SK-N-SH (cell line): ENCODE data around the gene PPP1R36.

Experiments
- FOXJ3 ChIP-seq: sonication (generic); formaldehyde crosslinking; IDR thresholded peaks from 2 replicates; pipeline ENCODE4 v1.5.1; 2020; ENCODE audit warnings: mild to moderate bottlenecking, missing genetic modification reagents
- NFIC ChIP-seq: IDR thresholded peaks from 2 replicates; pipeline ENCODE4 v1.4.0; 2012; ENCODE audit warnings: borderline replicate concordance
- NRF1 ChIP-seq: IDR thresholded peaks from 2 replicates; pipeline ENCODE4 v1.6.1; 2012; ENCODE audit warnings: low read depth, mild to moderate bottlenecking, low read length
- POLR2AphosphoS5 ChIP-seq: IDR thresholded peaks from 2 replicates; pipeline ENCODE4 v1.6.1; 2012; ENCODE audit warnings: low read depth, low read length
- TAF1 ChIP-seq: IDR thresholded peaks from 2 replicates; pipeline ENCODE4 v1.6.1; 2012; ENCODE audit warnings: low read depth, mild to moderate bottlenecking, low read length, moderate library complexity, borderline replicate concordance
- YY1 ChIP-seq: IDR thresholded peaks from 2 replicates; pipeline ENCODE4 v1.4.0; 2012; ENCODE audit warnings: low read depth, mild to moderate bottlenecking
- TF ChIP-seq, protein P1 (sequence below): fragments of 200-600 bp; sonication (generic); IDR thresholded peaks from 2 replicates; pipeline ENCODE4 v1.6.1; 2017; ENCODE audit warnings: antibody characterized with exemption, mild to moderate bottlenecking, moderate library complexity
- TF ChIP-seq, protein P2 (sequence below): fragments of 150-350 bp; IDR thresholded peaks from 2 replicates; pipeline ENCODE4 v1.6.1; 2016; ENCODE audit warnings: mild to moderate bottlenecking, low read depth, low read length
- TF ChIP-seq, protein P3 (sequence below): IDR thresholded peaks from 2 replicates; pipeline ENCODE4 v1.6.1; 2012; ENCODE audit warnings: mild to moderate bottlenecking, low read depth, low read length, moderate library complexity

DNA sequence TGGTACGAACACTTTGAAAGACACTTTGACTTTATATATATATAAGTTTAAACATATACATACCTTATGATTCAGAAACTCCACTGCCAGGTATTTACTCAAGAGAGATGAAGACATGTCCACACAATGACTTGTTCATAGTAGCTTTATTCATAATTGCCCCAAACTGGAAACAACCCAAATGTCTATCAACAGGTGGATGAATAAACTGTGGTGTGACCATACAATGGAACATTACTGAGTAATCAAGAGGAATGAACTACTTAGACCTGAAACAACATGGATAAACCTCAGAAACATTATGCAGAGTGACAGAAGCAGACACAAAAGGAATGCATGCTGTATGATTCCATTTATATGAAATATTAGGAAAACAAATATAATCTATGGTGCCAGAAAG, 71.1 kb downstream of the PPP1R36 start:
- TF ChIP-seq FOXJ3 (CRISPR knock-in tag): no peak
- TF ChIP-seq POLR2AphosphoS5: no peak
- no peak for TF ChIP-seq TAF1
- TF ChIP-seq, protein P1, sequence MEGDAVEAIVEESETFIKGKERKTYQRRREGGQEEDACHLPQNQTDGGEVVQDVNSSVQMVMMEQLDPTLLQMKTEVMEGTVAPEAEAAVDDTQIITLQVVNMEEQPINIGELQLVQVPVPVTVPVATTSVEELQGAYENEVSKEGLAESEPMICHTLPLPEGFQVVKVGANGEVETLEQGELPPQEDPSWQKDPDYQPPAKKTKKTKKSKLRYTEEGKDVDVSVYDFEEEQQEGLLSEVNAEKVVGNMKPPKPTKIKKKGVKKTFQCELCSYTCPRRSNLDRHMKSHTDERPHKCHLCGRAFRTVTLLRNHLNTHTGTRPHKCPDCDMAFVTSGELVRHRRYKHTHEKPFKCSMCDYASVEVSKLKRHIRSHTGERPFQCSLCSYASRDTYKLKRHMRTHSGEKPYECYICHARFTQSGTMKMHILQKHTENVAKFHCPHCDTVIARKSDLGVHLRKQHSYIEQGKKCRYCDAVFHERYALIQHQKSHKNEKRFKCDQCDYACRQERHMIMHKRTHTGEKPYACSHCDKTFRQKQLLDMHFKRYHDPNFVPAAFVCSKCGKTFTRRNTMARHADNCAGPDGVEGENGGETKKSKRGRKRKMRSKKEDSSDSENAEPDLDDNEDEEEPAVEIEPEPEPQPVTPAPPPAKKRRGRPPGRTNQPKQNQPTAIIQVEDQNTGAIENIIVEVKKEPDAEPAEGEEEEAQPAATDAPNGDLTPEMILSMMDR: no peak
- TF ChIP-seq NFIC: no peak
- TF ChIP-seq YY1: no peak
- TF ChIP-seq, protein P2, sequence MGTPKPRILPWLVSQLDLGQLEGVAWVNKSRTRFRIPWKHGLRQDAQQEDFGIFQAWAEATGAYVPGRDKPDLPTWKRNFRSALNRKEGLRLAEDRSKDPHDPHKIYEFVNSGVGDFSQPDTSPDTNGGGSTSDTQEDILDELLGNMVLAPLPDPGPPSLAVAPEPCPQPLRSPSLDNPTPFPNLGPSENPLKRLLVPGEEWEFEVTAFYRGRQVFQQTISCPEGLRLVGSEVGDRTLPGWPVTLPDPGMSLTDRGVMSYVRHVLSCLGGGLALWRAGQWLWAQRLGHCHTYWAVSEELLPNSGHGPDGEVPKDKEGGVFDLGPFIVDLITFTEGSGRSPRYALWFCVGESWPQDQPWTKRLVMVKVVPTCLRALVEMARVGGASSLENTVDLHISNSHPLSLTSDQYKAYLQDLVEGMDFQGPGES: no peak
- TF ChIP-seq NRF1: no peak
- TF ChIP-seq, protein P3, sequence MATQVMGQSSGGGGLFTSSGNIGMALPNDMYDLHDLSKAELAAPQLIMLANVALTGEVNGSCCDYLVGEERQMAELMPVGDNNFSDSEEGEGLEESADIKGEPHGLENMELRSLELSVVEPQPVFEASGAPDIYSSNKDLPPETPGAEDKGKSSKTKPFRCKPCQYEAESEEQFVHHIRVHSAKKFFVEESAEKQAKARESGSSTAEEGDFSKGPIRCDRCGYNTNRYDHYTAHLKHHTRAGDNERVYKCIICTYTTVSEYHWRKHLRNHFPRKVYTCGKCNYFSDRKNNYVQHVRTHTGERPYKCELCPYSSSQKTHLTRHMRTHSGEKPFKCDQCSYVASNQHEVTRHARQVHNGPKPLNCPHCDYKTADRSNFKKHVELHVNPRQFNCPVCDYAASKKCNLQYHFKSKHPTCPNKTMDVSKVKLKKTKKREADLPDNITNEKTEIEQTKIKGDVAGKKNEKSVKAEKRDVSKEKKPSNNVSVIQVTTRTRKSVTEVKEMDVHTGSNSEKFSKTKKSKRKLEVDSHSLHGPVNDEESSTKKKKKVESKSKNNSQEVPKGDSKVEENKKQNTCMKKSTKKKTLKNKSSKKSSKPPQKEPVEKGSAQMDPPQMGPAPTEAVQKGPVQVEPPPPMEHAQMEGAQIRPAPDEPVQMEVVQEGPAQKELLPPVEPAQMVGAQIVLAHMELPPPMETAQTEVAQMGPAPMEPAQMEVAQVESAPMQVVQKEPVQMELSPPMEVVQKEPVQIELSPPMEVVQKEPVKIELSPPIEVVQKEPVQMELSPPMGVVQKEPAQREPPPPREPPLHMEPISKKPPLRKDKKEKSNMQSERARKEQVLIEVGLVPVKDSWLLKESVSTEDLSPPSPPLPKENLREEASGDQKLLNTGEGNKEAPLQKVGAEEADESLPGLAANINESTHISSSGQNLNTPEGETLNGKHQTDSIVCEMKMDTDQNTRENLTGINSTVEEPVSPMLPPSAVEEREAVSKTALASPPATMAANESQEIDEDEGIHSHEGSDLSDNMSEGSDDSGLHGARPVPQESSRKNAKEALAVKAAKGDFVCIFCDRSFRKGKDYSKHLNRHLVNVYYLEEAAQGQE: no peak
